Stomach (tissue), 9 donors: Measurements from ENCODE around the gene TRIM52. TPM values are rescaled to one million over a fixed set of nuclear protein-coding genes. Genes with fewer than 3 reads are reported as not detected.
A peak's percentile ranks its signal among the peaks of the same experiment; 100 is the strongest.

ENCODE experiments used
- DNase-seq, 2 donors: peaks; one replicate each; pipeline versions ENCODE4 v3.0.0 to v3.0.0-alpha.2; 2013 to 2019
- H3K27ac ChIP-seq, 5 donors: fragments of 200-600 bp in 4 of 5; sonication (generic) in 4 of 5; one replicate each; pipeline ENCODE4 v1.5.1; 2013 to 2019; ENCODE audit warnings: mild to moderate bottlenecking in 1 of 5, moderate library complexity in 1 of 5
- H3K27me3 ChIP-seq, 3 donors: fragments of 200-600 bp; sonication (generic); one replicate each; pipeline ENCODE4 v1.5.1; 2017 to 2019; ENCODE audit warnings: mixed run types in 1 of 3
- H3K36me3 ChIP-seq, 4 donors: fragments of 200-600 bp; sonication (generic); 1 replicate in 3 of 4; 2 replicates in 1 of 4; pipeline ENCODE4 v1.5.1; 2016 to 2019
- H3K4me1 ChIP-seq, 4 donors: fragments of 200-600 bp; sonication (generic); one replicate each; pipeline ENCODE4 v1.5.1; 2016 to 2019
- H3K4me3 ChIP-seq, 4 donors: fragments of 200-600 bp; sonication (generic) in 3 of 4; one replicate each; pipeline ENCODE4 v1.5.1; 2016 to 2019; ENCODE audit warnings: mild to moderate bottlenecking in 1 of 4
- H3K9me3 ChIP-seq, 4 donors: fragments of 200-600 bp; sonication (generic); one replicate each; pipeline ENCODE4 v1.5.1; 2016 to 2019
- EP300 ChIP-seq: sonication (generic); formaldehyde crosslinking; IDR thresholded peaks from one replicate; pipeline ENCODE4 v1.6.1; 2017; ENCODE audit warnings: antibody characterized with exemption
- POLR2A ChIP-seq, 4 donors: fragments of 450-650 bp; IDR thresholded peaks; one replicate each; pipeline ENCODE4 v1.6.1; 2016; ENCODE audit warnings: antibody characterized with exemption in 4 of 4, control low read depth in 2 of 4, mild to moderate bottlenecking in 1 of 4, moderate library complexity in 1 of 4
- POLR2AphosphoS5 ChIP-seq, 3 donors: sonication (generic); formaldehyde crosslinking; IDR thresholded peaks; one replicate each; pipeline ENCODE4 v1.6.1; 2016; ENCODE audit warnings: antibody characterized with exemption in 3 of 3
- WGBS, 5 donors: extraction: QIAGEN DNeasy Blood & Tissue Kit in 3 of 5; methylation state at CpG; one replicate each; pipeline versions ENCODE4 v1.1.5 to v1.1.7; 2013 to 2018; 5-methylcytosine and 5-hydroxymethylcytosine counted together
- intact Hi-C: fragments of 100-400 bp; cut with DNase I; formaldehyde crosslinking; loops from one replicate; pipeline ENCODE4 v1.15.1; 2023; ENCODE audit warnings: low total_unique reads
- polyA plus RNA-seq, 3 donors: library from polyadenylated mRNA; stranded (reverse); fragments of 200-250 nt; gene quantifications; one replicate each; pipeline ENCODE4 v1.2.3, GENCODE V29; 2013
- total RNA-seq, 5 donors: library from RNA; depleted of rRNA; stranded (reverse); fragments of >200 nt; gene quantifications; one replicate each; pipeline versions ENCODE4 v1.1.0 to v1.2.3, GENCODE V29; 2014 to 2016
- TF ChIP-seq, protein P1 (sequence below), 7 experiments: fragments of 450-650 bp in 4 of 7; fragments of 200-600 bp in 3 of 7; sonication (generic) in 3 of 7; IDR thresholded peaks; one replicate each; pipeline ENCODE4 v1.5.1; 2016 to 2019; ENCODE audit warnings: antibody characterized with exemption in 7 of 7, control low read depth in 2 of 7, mild to moderate bottlenecking in 1 of 7
- donor health status: healthy with polysubstance abuse.
- donor health status: Bipolar disorder and iron deficiency.
- donor health status: healthy.

TRIM52 gene
- total and polyA plus RNA-seq, 8 donors, result 3.8 to 29.9 (median 12.5) TPM

DNA sequence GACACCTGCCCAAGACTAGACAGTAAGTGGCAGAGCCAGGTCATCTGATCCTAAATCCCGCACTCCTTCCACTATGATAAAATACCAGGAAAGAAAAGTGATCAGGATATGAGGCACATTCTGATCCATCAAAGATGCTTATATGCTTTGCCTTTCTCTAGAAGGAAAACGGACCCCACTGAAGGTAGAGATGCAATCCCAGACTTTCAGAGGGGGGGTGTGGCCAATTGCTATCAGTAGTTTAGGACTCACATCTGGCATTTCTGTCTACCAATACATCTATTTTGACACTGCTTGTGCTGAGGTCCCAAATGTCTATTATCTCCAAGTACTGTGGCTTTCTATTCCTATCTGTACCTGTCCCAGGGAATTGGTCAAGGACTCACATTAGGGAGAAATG lies 1.7 kb downstream of the TRIM52 start:
- H3K27ac ChIP-seq, result peak overlapping the region in 4 of 5 donors; percentile 98 to 100 (median 99)
- 14 to 44% (median 29%) methylated on average over 2 of the region's 2 CpGs for WGBS, 5 donors

GRCh38 chr5:181258576-181258975 lies 2.4 kb downstream of the TRIM52 start:
- peak overlapping the region in 1 of 5 donors; percentile 12 for H3K27ac ChIP-seq

More for the DNA sequence above, 1.7 kb downstream of the TRIM52 start:
- intact Hi-C loops, result no loop called here
- H3K9me3 ChIP-seq, result no peaks in the 10 kb centered on the region
- no peaks in the 10 kb centered on the region for H3K27me3 ChIP-seq
- H3K36me3 ChIP-seq, result peaks cover 0 to 39% (median 27%) of the 10 kb centered on the region in 4 donors
- H3K4me3 ChIP-seq, result peak overlapping the region; percentile 85 to 92 (median 87)
- no peak for DNase-seq
- TF ChIP-seq POLR2AphosphoS5 (IDR thresholded peaks at IDR 0.05) (no peak), POLR2A (IDR thresholded peaks at IDR 0.05) (no peak)
- TF ChIP-seq, protein P1, sequence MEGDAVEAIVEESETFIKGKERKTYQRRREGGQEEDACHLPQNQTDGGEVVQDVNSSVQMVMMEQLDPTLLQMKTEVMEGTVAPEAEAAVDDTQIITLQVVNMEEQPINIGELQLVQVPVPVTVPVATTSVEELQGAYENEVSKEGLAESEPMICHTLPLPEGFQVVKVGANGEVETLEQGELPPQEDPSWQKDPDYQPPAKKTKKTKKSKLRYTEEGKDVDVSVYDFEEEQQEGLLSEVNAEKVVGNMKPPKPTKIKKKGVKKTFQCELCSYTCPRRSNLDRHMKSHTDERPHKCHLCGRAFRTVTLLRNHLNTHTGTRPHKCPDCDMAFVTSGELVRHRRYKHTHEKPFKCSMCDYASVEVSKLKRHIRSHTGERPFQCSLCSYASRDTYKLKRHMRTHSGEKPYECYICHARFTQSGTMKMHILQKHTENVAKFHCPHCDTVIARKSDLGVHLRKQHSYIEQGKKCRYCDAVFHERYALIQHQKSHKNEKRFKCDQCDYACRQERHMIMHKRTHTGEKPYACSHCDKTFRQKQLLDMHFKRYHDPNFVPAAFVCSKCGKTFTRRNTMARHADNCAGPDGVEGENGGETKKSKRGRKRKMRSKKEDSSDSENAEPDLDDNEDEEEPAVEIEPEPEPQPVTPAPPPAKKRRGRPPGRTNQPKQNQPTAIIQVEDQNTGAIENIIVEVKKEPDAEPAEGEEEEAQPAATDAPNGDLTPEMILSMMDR (IDR thresholded peaks at IDR 0.05), result no peak
- H3K4me1 ChIP-seq, result peaks cover 49 to 77% (median 68%) of the 10 kb centered on the region in 4 donors

DNA sequence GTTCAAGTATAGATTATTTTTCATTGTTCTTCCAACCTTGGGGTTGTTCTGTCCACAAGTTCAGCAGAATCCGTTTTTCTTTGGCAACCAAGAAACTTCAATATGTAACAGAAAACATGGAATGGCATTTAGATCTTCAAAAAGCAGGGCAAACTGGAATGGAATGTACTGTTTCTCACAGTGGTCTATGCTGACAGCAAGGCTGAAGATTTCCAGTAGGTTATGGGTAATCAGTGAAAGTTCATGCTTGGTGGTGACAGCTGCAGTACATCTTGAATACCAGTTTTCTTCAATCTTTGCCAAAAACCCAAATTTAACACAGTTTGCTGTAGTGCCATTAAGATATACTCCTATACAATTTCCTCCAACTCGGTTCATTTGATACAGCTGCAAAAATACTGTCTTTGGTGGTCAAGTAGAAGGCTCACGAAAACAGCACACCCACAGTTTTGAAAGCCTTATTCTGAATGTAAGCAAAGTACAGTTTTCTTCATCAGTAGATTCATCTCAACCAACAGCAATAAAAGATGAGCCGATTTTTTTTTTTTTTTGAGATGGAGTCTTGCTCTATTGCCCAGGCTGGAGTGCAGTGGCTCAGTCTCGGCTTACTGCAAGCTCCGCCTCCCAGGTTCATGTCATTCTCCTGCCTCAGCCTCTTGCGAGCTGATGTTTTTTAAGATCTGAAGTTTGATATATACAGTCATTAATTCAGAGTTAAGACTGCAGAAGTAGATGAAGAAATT lies 4.9 kb downstream of the TRIM52 start:
- TF ChIP-seq POLR2A (IDR thresholded peaks at IDR 0.05) (no peak), EP300 (no peak), POLR2AphosphoS5 (IDR thresholded peaks at IDR 0.05) (no peak)
- TF ChIP-seq, protein P1 (IDR thresholded peaks at IDR 0.05), result no peak
- Histone ChIP-seq H3K36me3 (peaks cover 0 to 55% (median 47%) of the 10 kb centered on the region in 4 donors), H3K27me3 (no peaks in the 10 kb centered on the region), H3K9me3 (no peaks in the 10 kb centered on the region), H3K4me3 (no peak overlapping the region), H3K27ac (no peak overlapping the region), H3K4me1 (peaks cover 70 to 95% (median 84%) of the 10 kb centered on the region in 4 donors)
- 79 to 87% (median 83%) methylated on average over 7 of the region's 7 CpGs for WGBS, 5 donors
- intact Hi-C loops, result no loop called here
- no peak for DNase-seq

More at GRCh38 chr5:181258576-181258975, 2.4 kb downstream of the TRIM52 start:
- 46 to 53% (median 49%) methylated on average over 3 of the region's 3 CpGs for WGBS, 5 donors
- intact Hi-C loops, result no loop called here
- Histone ChIP-seq H3K4me1 (peaks cover 51 to 84% (median 73%) of the 10 kb centered on the region in 4 donors), H3K36me3 (peaks cover 0 to 39% (median 27%) of the 10 kb centered on the region in 4 donors), H3K4me3 (peak overlapping the region in 3 of 4 donors; percentile 85 to 92 (median 85)), H3K9me3 (no peaks in the 10 kb centered on the region), H3K27me3 (no peaks in the 10 kb centered on the region)
- TF ChIP-seq, protein P1 (IDR thresholded peaks at IDR 0.05), result no peak
- TF ChIP-seq EP300 (no peak), POLR2AphosphoS5 (IDR thresholded peaks at IDR 0.05) (no peak), POLR2A (IDR thresholded peaks at IDR 0.05) (no peak)
- DNase-seq, result no peak

DNA sequence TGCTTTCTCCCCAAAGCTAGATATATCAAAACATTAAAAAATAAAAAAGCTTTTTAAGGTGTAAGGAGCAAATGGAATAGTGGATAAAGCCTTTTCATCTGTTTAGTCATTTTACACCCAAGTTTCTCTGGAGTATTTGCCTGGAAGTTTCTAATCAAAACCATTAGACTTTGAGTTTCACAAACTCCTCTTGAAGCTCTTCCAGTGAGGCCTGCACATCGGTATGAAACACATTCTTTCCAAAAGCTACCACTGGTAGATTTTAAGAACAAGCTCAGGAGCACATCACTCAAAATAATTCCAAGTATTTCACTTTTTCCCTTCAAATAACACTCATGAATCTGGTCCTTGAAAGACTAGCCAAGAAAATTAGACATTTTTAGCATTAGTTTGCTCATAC lies 5.7 kb downstream of the TRIM52 start:
- 25 to 69% (median 59%) methylated on average over 1 of the region's 1 CpG for WGBS, 5 donors

More for the DNA sequence above, 5.7 kb downstream of the TRIM52 start:
- no peak for DNase-seq
- Histone ChIP-seq H3K4me3 (no peak overlapping the region), H3K36me3 (peaks cover 0 to 63% (median 48%) of the 10 kb centered on the region in 4 donors), H3K9me3 (no peaks in the 10 kb centered on the region), H3K27me3 (no peaks in the 10 kb centered on the region), H3K27ac (peak overlapping the region in 1 of 5 donors; percentile 0), H3K4me1 (peaks cover 74 to 100% (median 88%) of the 10 kb centered on the region in 4 donors)
- intact Hi-C loops, result no loop called here
- TF ChIP-seq POLR2A (IDR thresholded peaks at IDR 0.05) (no peak), POLR2AphosphoS5 (IDR thresholded peaks at IDR 0.05) (no peak), EP300 (no peak)
- TF ChIP-seq, protein P1 (IDR thresholded peaks at IDR 0.05), result no peak
